Mucosa of descending colon (tissue), 3 donors: ENCODE data around the gene PDLIM3. TPM values are rescaled to one million over a fixed set of nuclear protein-coding genes. Genes with fewer than 3 reads are reported as not detected.

Experiments used
- ATAC-seq: fragments of 200-7000 bp; cut with Tn5 transposase; one replicate; pipeline ENCODE4 v1.9.1; 2020; ENCODE audit warnings: mild to moderate bottlenecking, moderate library complexity
- DNase-seq, 3 donors: peaks; one replicate each; pipeline ENCODE4 v3.0.0-alpha.2; 2020
- H3K36me3 ChIP-seq: fragments of 200-600 bp; one replicate; pipeline ENCODE4 v1.8.0; 2021; ENCODE audit warnings: low read depth, mild to moderate bottlenecking
- H3K4me1 ChIP-seq: fragments of 200-600 bp; one replicate; pipeline ENCODE4 v1.8.0; 2021; ENCODE audit warnings: low read depth, mild to moderate bottlenecking
- H3K4me3 ChIP-seq: fragments of 200-600 bp; one replicate; pipeline ENCODE4 v1.8.0; 2021; ENCODE audit warnings: mild to moderate bottlenecking
- H3K9me3 ChIP-seq: fragments of 200-600 bp; one replicate; pipeline ENCODE4 v1.8.0; 2021; ENCODE audit warnings: mild to moderate bottlenecking
- intact Hi-C, 2 donors: fragments of 100-400 bp; cut with DNase I in 1 of 2; cut with micrococcal nuclease in 1 of 2; formaldehyde crosslinking; loops; one replicate each; pipeline versions ENCODE4 v1.11.0 to v1.11.1; 2022; cut with DNase I, micrococcal nuclease
- total RNA-seq, 3 donors: library from RNA; stranded (reverse); fragmentation: NEBNext Ultra II Directional in 2 of 3; extraction: Animal tissue kit (Norgen Biotek cat#: 25700) in 2 of 3; gene quantifications; one replicate each; pipeline versions ENCODE4 v1.2.1 to v1.2.4, GENCODE V29; 2021 to 2023
- TF ChIP-seq, protein P1 (sequence below): fragments of 200-600 bp; IDR thresholded peaks from one replicate; pipeline ENCODE4 v1.8.0; 2022; ENCODE audit warnings: antibody characterized with exemption, mild to moderate bottlenecking
- donor health status: DM: no; HTN: no; CAD: no; lungs with moderate emphysema.
- donor health status: DM: no; HTN: no; CAD: no.
- donor health status: DM: no; HTN: yes; CAD: no.

Gene PDLIM3
- total RNA-seq, 3 donors from 2014 or later: 8.9 to 193 (median 16.5) TPM

- DNase-seq (no peak), ATAC-seq (no peak)
- no peak overlapping the region for H3K4me3 ChIP-seq
- intact Hi-C loops: no loop called here
- no peaks in the 10 kb centered on the region for H3K9me3 ChIP-seq
- TF ChIP-seq, protein P1, sequence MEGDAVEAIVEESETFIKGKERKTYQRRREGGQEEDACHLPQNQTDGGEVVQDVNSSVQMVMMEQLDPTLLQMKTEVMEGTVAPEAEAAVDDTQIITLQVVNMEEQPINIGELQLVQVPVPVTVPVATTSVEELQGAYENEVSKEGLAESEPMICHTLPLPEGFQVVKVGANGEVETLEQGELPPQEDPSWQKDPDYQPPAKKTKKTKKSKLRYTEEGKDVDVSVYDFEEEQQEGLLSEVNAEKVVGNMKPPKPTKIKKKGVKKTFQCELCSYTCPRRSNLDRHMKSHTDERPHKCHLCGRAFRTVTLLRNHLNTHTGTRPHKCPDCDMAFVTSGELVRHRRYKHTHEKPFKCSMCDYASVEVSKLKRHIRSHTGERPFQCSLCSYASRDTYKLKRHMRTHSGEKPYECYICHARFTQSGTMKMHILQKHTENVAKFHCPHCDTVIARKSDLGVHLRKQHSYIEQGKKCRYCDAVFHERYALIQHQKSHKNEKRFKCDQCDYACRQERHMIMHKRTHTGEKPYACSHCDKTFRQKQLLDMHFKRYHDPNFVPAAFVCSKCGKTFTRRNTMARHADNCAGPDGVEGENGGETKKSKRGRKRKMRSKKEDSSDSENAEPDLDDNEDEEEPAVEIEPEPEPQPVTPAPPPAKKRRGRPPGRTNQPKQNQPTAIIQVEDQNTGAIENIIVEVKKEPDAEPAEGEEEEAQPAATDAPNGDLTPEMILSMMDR: no peak
- H3K4me1 ChIP-seq: peaks cover 3% of the 10 kb centered on the region
- no peaks in the 10 kb centered on the region for H3K36me3 ChIP-seq
Measured at GRCh38 chr4:185540040-185540439, 4.7 kb upstream of the PDLIM3 start.

GRCh38 chr4:185538806-185539205 is 3.5 kb upstream of the PDLIM3 start:
- Histone ChIP-seq H3K36me3 (no peaks in the 10 kb centered on the region), H3K4me1 (peaks cover 5% of the 10 kb centered on the region), H3K9me3 (no peaks in the 10 kb centered on the region), H3K4me3 (no peak overlapping the region)
- TF ChIP-seq, protein P1: no peak
- ATAC-seq: no peak
- intact Hi-C loops: no loop called here
- no peak for DNase-seq

DNA sequence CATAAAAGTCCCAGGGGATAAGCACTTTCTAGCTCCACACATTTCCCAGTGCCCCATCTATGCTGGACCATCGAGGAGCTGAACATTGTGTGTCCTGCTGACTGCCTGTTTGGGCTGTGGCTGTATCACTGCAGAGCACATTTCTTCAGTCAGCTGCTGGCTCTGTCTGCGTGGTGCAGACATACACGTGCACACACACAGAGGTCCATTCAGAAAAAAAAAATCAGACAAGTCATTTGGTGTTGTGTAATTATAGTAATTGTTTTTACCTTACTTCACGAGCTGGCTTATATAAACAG is 1.1 kb upstream of the PDLIM3 start:
- DNase-seq (no peak), ATAC-seq (peak; percentile 38)
- Histone ChIP-seq H3K9me3 (no peaks in the 10 kb centered on the region), H3K4me1 (peaks cover 5% of the 10 kb centered on the region), H3K36me3 (no peaks in the 10 kb centered on the region), H3K4me3 (no peak overlapping the region)
- intact Hi-C loops: no loop called here
- TF ChIP-seq, protein P1: no peak

DNA sequence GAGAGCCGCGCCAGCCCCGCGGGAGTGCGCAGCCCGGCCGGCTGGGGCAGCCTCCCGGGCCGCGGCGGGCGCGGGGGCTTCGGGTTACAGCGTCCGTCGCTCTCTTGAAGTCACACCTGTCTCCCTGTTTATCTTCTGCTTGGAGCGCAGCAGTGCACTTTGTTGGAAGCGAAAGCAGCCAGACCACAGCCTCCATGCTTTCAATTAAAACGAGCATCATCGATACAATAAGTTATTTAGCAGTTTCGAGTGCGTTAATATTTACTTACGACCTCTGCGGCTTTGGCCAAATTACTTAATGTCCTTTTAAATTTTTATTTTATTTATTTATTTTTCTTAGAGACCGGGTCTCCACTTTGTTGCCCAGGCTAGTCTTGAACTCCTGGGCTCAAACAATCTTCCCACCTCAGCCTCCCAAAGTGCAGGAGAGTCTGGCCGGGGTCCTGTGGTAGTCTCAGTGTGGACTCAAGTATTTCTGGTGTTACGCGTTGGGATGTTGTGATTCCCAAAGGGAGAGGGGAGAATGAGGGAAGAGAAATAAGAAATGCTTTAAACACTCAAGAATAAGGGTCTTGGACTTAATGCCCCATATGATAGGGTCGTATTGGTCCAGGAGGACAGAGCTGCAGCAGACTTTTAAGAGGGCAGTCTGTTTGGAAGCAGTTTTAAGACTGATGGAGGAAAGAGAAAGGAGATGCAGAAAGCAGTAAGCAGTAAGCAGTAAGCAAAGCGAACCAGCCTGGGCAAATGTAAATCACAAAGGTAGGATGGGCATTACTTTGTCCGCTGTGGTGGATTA is 504 bp upstream of the PDLIM3 start:
- intact Hi-C loops: no loop called here
- ATAC-seq: no peak
- TF ChIP-seq, protein P1: no peak

DNA sequence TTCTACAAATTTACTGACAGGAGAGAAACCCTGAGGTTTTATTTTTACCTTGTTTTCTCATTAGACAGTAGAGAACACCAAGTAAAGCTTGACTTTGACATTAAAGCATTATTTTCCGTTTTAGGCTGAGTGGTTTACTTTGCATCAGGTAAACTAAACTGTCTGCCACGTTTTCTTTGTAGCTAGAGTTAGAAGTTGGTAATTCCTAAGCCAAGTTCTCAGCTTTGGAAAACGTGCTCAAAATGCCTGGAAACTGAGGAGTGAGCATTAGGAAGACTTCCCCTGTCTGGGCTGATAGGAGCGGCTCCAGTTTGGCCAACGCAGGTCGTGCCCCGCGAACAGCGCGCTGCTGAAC is 819 bp downstream of the PDLIM3 start:
- ATAC-seq (peak; percentile 18), DNase-seq (no peak)
- TF ChIP-seq, protein P1: no peak
- no peaks in the 10 kb centered on the region for H3K9me3 ChIP-seq
- intact Hi-C loops: no loop called here
- no peaks in the 10 kb centered on the region for H3K36me3 ChIP-seq
- H3K4me1 ChIP-seq: peaks cover 5% of the 10 kb centered on the region
- peak overlapping the region; percentile 38 for H3K4me3 ChIP-seq

More for the DNA sequence above, 504 bp upstream of the PDLIM3 start:
- H3K4me3 ChIP-seq: peak overlapping the region; percentile 38
- no peaks in the 10 kb centered on the region for H3K36me3 ChIP-seq
- no peaks in the 10 kb centered on the region for H3K9me3 ChIP-seq
- DNase-seq: no peak
- H3K4me1 ChIP-seq: peaks cover 5% of the 10 kb centered on the region
